Mucosa of descending colon (tissue), 3 donors: Measurements from ENCODE around the gene COL9A3. TPM values are rescaled to one million over a fixed set of nuclear protein-coding genes. Genes with fewer than 3 reads are reported as not detected.
A peak's percentile ranks its signal among the peaks of the same experiment; 100 is the strongest.

Experiments
- ATAC-seq: fragments of 200-7000 bp; cut with Tn5 transposase; one replicate; pipeline ENCODE4 v1.9.1; 2020; ENCODE audit warnings: mild to moderate bottlenecking, moderate library complexity
- DNase-seq, 3 donors: peaks; one replicate each; pipeline ENCODE4 v3.0.0-alpha.2; 2020
- H3K36me3 ChIP-seq: fragments of 200-600 bp; one replicate; pipeline ENCODE4 v1.8.0; 2021; ENCODE audit warnings: low read depth, mild to moderate bottlenecking
- H3K4me1 ChIP-seq: fragments of 200-600 bp; one replicate; pipeline ENCODE4 v1.8.0; 2021; ENCODE audit warnings: low read depth, mild to moderate bottlenecking
- H3K4me3 ChIP-seq: fragments of 200-600 bp; one replicate; pipeline ENCODE4 v1.8.0; 2021; ENCODE audit warnings: mild to moderate bottlenecking
- H3K9me3 ChIP-seq: fragments of 200-600 bp; one replicate; pipeline ENCODE4 v1.8.0; 2021; ENCODE audit warnings: mild to moderate bottlenecking
- CTCF ChIP-seq: fragments of 200-600 bp; IDR thresholded peaks from one replicate; pipeline ENCODE4 v1.8.0; 2022; ENCODE audit warnings: antibody characterized with exemption, mild to moderate bottlenecking
- intact Hi-C, 2 donors: fragments of 100-400 bp; cut with DNase I in 1 of 2; cut with micrococcal nuclease in 1 of 2; formaldehyde crosslinking; loops; one replicate each; pipeline versions ENCODE4 v1.11.0 to v1.11.1; 2022; cut with DNase I, micrococcal nuclease
- total RNA-seq, 3 donors: library from RNA; stranded (reverse); fragmentation: NEBNext Ultra II Directional in 2 of 3; extraction: Animal tissue kit (Norgen Biotek cat#: 25700) in 2 of 3; gene quantifications; one replicate each; pipeline versions ENCODE4 v1.2.1 to v1.2.4, GENCODE V29; 2021 to 2023
- donor health status: DM: no; HTN: no; CAD: no; lungs with moderate emphysema.
- donor health status: DM: no; HTN: no; CAD: no.
- donor health status: DM: no; HTN: yes; CAD: no.

The COL9A3 gene
- total RNA-seq, 3 donors from 2014 or later = 0.70 to 12.4 (median 2.3) TPM

- H3K4me3 ChIP-seq = no peak overlapping the region
- peaks cover 25% of the 10 kb centered on the region for H3K4me1 ChIP-seq
- no peak for ATAC-seq
- TF ChIP-seq CTCF = no peak
- DNase-seq = no peak
- H3K9me3 ChIP-seq = no peaks in the 10 kb centered on the region
- H3K36me3 ChIP-seq = peaks cover 5% of the 10 kb centered on the region
- intact Hi-C loops = no loop called here
Measured at GRCh38 chr20:62804021-62804626, 12.7 kb upstream of the COL9A3 start.

GRCh38 chr20:62804627-62805154, 12.2 kb upstream of the COL9A3 start, which contains the start of gene OGFR:
OGFR (plus strand) TSS chr20:62804835; CDS start chr20:62804860, 25 bp downstream.
- H3K4me3 ChIP-seq = peak within 1 kb of the TSS; percentile 99
- intact Hi-C loops = no loop called here
- H3K36me3 ChIP-seq = no peaks in the 10 kb centered on the region

GRCh38 chr20:62805155-62805710, 11.6 kb upstream of the COL9A3 start:
- Histone ChIP-seq H3K9me3 (no peaks in the 10 kb centered on the region), H3K4me1 (peaks cover 25% of the 10 kb centered on the region), H3K4me3 (peak overlapping the region; percentile 99), H3K36me3 (no peaks in the 10 kb centered on the region)
- TF ChIP-seq CTCF = no peak
- intact Hi-C loops = no loop called here
- peak; percentile 53 for ATAC-seq
- DNase-seq = peak in 1 of 3 donors; percentile 36

More at GRCh38 chr20:62804627-62805154, 12.2 kb upstream of the COL9A3 start, which contains the start of gene OGFR:
- ATAC-seq (peak; percentile 73), DNase-seq (peak; percentile 76 to 87 (median 82))
- Histone ChIP-seq H3K4me1 (peaks cover 25% of the 10 kb centered on the region), H3K9me3 (no peaks in the 10 kb centered on the region)
- TF ChIP-seq CTCF = no peak

- intact Hi-C loops = no loop called here
- Histone ChIP-seq H3K4me1 (peaks cover 25% of the 10 kb centered on the region), H3K36me3 (no peaks in the 10 kb centered on the region), H3K9me3 (no peaks in the 10 kb centered on the region), H3K4me3 (peak overlapping the region; percentile 99)
- peak; percentile 39 to 76 (median 64) for DNase-seq
- peak; percentile 10 for ATAC-seq
- no peak for TF ChIP-seq CTCF
Measured at GRCh38 chr20:62805711-62806382, 11.0 kb upstream of the COL9A3 start.

- no peak for TF ChIP-seq CTCF
- Histone ChIP-seq H3K36me3 (no peaks in the 10 kb centered on the region), H3K9me3 (no peaks in the 10 kb centered on the region), H3K4me3 (no peak overlapping the region), H3K4me1 (peaks cover 25% of the 10 kb centered on the region)
- DNase-seq (no peak), ATAC-seq (no peak)
- intact Hi-C loops = no loop called here
Measured at GRCh38 chr20:62806383-62807050, 10.3 kb upstream of the COL9A3 start.
